HepG2 (cell line): Measurements from ENCODE around the gene SLCO3A1. TPM values are rescaled to one million over a fixed set of nuclear protein-coding genes. Genes with fewer than 3 reads are reported as not detected.

Source experiments
- ATAC-seq: fragments of 200-7000 bp; cut with Tn5 transposase; 3 replicates; pipeline ENCODE4 v1.9.1; 2020; ENCODE audit warnings: mild to moderate bottlenecking, moderate library complexity
- BruUV-seq: library from RNA; stranded (reverse); fragments of 400-500 nt; replicated peaks from 2 replicates; lab custom pipeline; 2021; lab: Mats Ljungman, UMichigan
- CTCF ChIA-PET: fragments of 300-600 bp; formaldehyde crosslinking; extraction: SDS; loops from one replicate; lab custom pipeline; 2021; ENCODE audit warnings: low total read pairs, inconsistent platforms, low intra/inter-chr PET ratio; lab: Yijun Ruan, JAX
- POLR2A ChIA-PET: fragments of 350-600 bp; sonication (Branson Sonifier 250); formaldehyde crosslinking; loops from one replicate; lab custom pipeline; 2020; ENCODE audit warnings: antibody characterized with exemption, inconsistent platforms; lab: Yijun Ruan, JAX
- DNase-seq: peaks from one replicate; pipeline ENCODE4 v3.0.0-alpha.2; 2015; ENCODE audit warnings: low spot score
- FAIRE-seq: peaks from 3 replicates; lab custom pipeline; 2011; peaks lifted over from hg19 to GRCh38; lab: Jason Lieb, UNC
- H2AFZ ChIP-seq: one replicate; pipeline ENCODE4 v1.6.1; 2011; ENCODE audit warnings: low read length, inconsistent platforms
- H3K27ac ChIP-seq: fragments of 300-600 bp; 3 replicates; pipeline ENCODE4 v1.8.0; 2011; ENCODE audit warnings: mixed run types, mild to moderate bottlenecking, mixed read lengths, low read length, inconsistent platforms; ENCODE audit not compliant: insufficient read depth; ENCODE audit errors: extremely low read length
- H3K27me3 ChIP-seq, 2 experiments: fragments of 200-600 bp in 1 of 2; 2 replicates in 1 of 2; 3 replicates in 1 of 2; pipeline versions ENCODE4 v1.6.0 to v1.8.0; 2011; ENCODE audit warnings: low read length in 2 of 2, mild to moderate bottlenecking in 2 of 2, moderate library complexity in 2 of 2, inconsistent platforms in 1 of 2; ENCODE audit not compliant: insufficient read depth in 2 of 2, control insufficient read depth in 1 of 2
- H3K36me3 ChIP-seq, 2 experiments: fragments of 200-600 bp in 1 of 2; replicated peaks in 1 of 2; 2 replicates in 1 of 2; 3 replicates in 1 of 2; pipeline versions ENCODE4 v1.5.1 to v1.8.0; 2011; ENCODE audit warnings: low read length in 2 of 2, inconsistent platforms in 1 of 2; ENCODE audit not compliant: insufficient read depth in 2 of 2, control insufficient read depth in 1 of 2
- H3K4me1 ChIP-seq: 2 replicates; pipeline ENCODE4 v1.5.1; 2012; ENCODE audit warnings: low read length, inconsistent platforms; ENCODE audit not compliant: insufficient read depth
- H3K4me2 ChIP-seq: 2 replicates; pipeline ENCODE4 v1.6.0; 2011; ENCODE audit warnings: low read depth, low read length, inconsistent platforms
- H3K4me3 ChIP-seq, 3 experiments: fragments of 200-600 bp in 1 of 3; sonication (generic), shearing (Covaris generic) in 1 of 3; replicated peaks in 1 of 3; 2 replicates each; pipeline ENCODE4 v1.5.1; 2011 to 2016; ENCODE audit warnings: low read length in 3 of 3, inconsistent platforms in 2 of 3, low read depth in 2 of 3, mild to moderate bottlenecking in 2 of 3, control low read depth in 1 of 3, mixed read lengths in 1 of 3; ENCODE audit not compliant: insufficient read depth in 1 of 3
- H3K79me2 ChIP-seq: one replicate; pipeline ENCODE4 v1.6.1; 2011; ENCODE audit warnings: low read length, inconsistent platforms; ENCODE audit not compliant: insufficient read depth
- H3K9ac ChIP-seq: 2 replicates; pipeline ENCODE4 v1.6.0; 2011; ENCODE audit warnings: mild to moderate bottlenecking, low read depth, low read length, inconsistent platforms; ENCODE audit not compliant: insufficient read depth
- H3K9me3 ChIP-seq: 2 replicates; pipeline ENCODE4 v1.5.1; 2012; ENCODE audit warnings: mild to moderate bottlenecking, low read length
- H4K20me1 ChIP-seq: 2 replicates; pipeline ENCODE4 v1.6.0; 2011; ENCODE audit warnings: inconsistent platforms, mild to moderate bottlenecking, low read length, moderate library complexity; ENCODE audit not compliant: insufficient read depth
- AKNA ChIP-seq: sonication (generic); formaldehyde crosslinking; IDR thresholded peaks from 2 replicates; pipeline ENCODE4 v1.4.0; 2020; ENCODE audit warnings: missing genetic modification reagents, borderline replicate concordance
- KMT2B ChIP-seq: IDR thresholded peaks from 2 replicates; pipeline ENCODE4 v1.6.1; 2016; ENCODE audit warnings: missing genetic modification reagents, missing compliant biosample characterization
- NONO ChIP-seq, 2 experiments: fragments of 450-650 bp in 1 of 2; sonication (generic) in 1 of 2; formaldehyde crosslinking in 1 of 2; IDR thresholded peaks in 1 of 2; conservative IDR thresholded peaks in 1 of 2; 2 replicates each; pipeline versions ENCODE4 v1.6.1 to v1.8.0; 2017 to 2022; ENCODE audit warnings: mild to moderate bottlenecking in 1 of 2, missing genetic modification reagents in 1 of 2, moderate library complexity in 1 of 2
- SAP130 ChIP-seq: IDR thresholded peaks from 2 replicates; pipeline ENCODE4 v1.6.1; 2016; ENCODE audit warnings: low read depth
- SUZ12 ChIP-seq: fragments of 150-350 bp; IDR thresholded peaks from 2 replicates; pipeline ENCODE4 v1.6.1; 2014; ENCODE audit warnings: low read depth, low read length
- ZNF12 ChIP-seq: sonication (generic); formaldehyde crosslinking; IDR thresholded peaks from 2 replicates; pipeline ENCODE4 v1.5.0; 2020; ENCODE audit warnings: missing genetic modification reagents
- ZNF136 ChIP-seq: sonication (generic); formaldehyde crosslinking; IDR thresholded peaks from 2 replicates; pipeline ENCODE4 v1.8.1; 2022; ENCODE audit warnings: low read depth, mild to moderate bottlenecking, moderate library complexity, missing genetic modification reagents
- ZNF34 ChIP-seq: sonication (generic); formaldehyde crosslinking; IDR thresholded peaks from 2 replicates; pipeline ENCODE4 v1.4.0; 2020; ENCODE audit warnings: mild to moderate bottlenecking, missing genetic modification reagents, borderline replicate concordance
- ZNF713 ChIP-seq: sonication (generic); formaldehyde crosslinking; IDR thresholded peaks from 2 replicates; pipeline ENCODE4 v1.4.0; 2020; ENCODE audit warnings: mild to moderate bottlenecking, missing genetic modification reagents
- ZNF879 ChIP-seq: sonication (generic); formaldehyde crosslinking; IDR thresholded peaks from 2 replicates; pipeline ENCODE4 v1.8.1; 2023; ENCODE audit warnings: missing genetic modification reagents
- WGBS: methylation state at CpG from one replicate; pipeline ENCODE4 v1.1.6; 2017; ENCODE audit warnings: low lambda C conversion rate; 5-methylcytosine and 5-hydroxymethylcytosine counted together
- in situ Hi-C: cut with HindIII; loops from 2 replicates; pipeline ENCODE4 v1.10.0; 2017; ENCODE audit warnings: low pct_unique_long_range_greater_than_20kb; ENCODE audit not compliant: extremely low pct_ligation_motif_present
- intact Hi-C: fragments of 100-400 bp; cut with micrococcal nuclease; formaldehyde crosslinking; loops from one replicate; pipeline ENCODE4 v1.10.0; 2022; ENCODE audit not compliant: unreplicated experiment
- polyA plus RNA-seq, 8 experiments: library from polyadenylated mRNA; depleted of rRNA in 3 of 8; stranded (reverse) in 7 of 8; unstranded in 1 of 8; fragments of >200 nt; fragmentation: Illumina TruSeq in 4 of 8; extraction: Trizol in 4 of 8; gene quantifications; 2 replicates each; pipeline versions ENCODE4 v1.2.1 to v1.2.3, GENCODE V29; 2011 to 2016; ENCODE audit warnings: low read depth in 4 of 8, missing spikeins in 1 of 8, mixed read lengths in 1 of 8; ENCODE audit not compliant: insufficient read depth in 1 of 8
- total RNA-seq, 5 experiments: library from RNA; depleted of rRNA; stranded (reverse); fragments of >200 nt; fragmentation: Illumina TruSeq; extraction: Trizol; gene quantifications; 2 replicates each; pipeline ENCODE4 v1.2.3, GENCODE V29; 2016; ENCODE audit warnings: low read depth in 1 of 5
- TF ChIP-seq, protein P1 (sequence below): sonication (generic); formaldehyde crosslinking; IDR thresholded peaks from 2 replicates; pipeline ENCODE4 v1.5.0; 2020; ENCODE audit warnings: mild to moderate bottlenecking, missing genetic modification reagents
- TF ChIP-seq, protein P2 (sequence below): sonication (generic); formaldehyde crosslinking; IDR thresholded peaks from 2 replicates; pipeline ENCODE4 v1.5.1; 2020; ENCODE audit warnings: missing genetic modification reagents, mild to moderate bottlenecking, borderline replicate concordance

Gene SLCO3A1
- total and polyA plus RNA-seq, 2 of the 13 experiments (the other 11 are each of a cell fraction or from before 2014, with no cell fraction given) = 0.02 TPM; not detected in 1

GRCh38 chr15:91887921-91888373 is 34.4 kb downstream of the SLCO3A1 start (continued):
- TF ChIP-seq AKNA (CRISPR knock-in tag) = no peak
- no peak for TF ChIP-seq ZNF713 (CRISPR knock-in tag)
- TF ChIP-seq, protein P1, sequence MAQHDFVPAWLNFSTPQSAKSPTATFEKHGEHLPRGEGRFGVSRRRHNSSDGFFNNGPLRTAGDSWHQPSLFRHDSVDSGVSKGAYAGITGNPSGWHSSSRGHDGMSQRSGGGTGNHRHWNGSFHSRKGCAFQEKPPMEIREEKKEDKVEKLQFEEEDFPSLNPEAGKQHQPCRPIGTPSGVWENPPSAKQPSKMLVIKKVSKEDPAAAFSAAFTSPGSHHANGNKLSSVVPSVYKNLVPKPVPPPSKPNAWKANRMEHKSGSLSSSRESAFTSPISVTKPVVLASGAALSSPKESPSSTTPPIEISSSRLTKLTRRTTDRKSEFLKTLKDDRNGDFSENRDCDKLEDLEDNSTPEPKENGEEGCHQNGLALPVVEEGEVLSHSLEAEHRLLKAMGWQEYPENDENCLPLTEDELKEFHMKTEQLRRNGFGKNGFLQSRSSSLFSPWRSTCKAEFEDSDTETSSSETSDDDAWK (CRISPR knock-in tag) = no peak

- WGBS = 7% methylated on average over 2 of the region's 2 CpGs
- H3K4me3 ChIP-seq = no peak overlapping the region
- BruUV-seq = no TSS peak
- H3K27me3 ChIP-seq = no peaks in the 10 kb centered on the region; a peak in 1 of 5 replicates
- no peaks in the 10 kb centered on the region for H4K20me1 ChIP-seq
- H3K27ac ChIP-seq = no peak overlapping the region
- ATAC-seq (no peak), FAIRE-seq (no peak), DNase-seq (no peak)
- no peaks in the 10 kb centered on the region for H3K79me2 ChIP-seq
- intact Hi-C loops (no loop called here), in situ Hi-C loops (no loop called here)
- ChIA-PET CTCF (no interaction called here), POLR2A (no interaction called here)
- no peaks in the 10 kb centered on the region for H3K4me1 ChIP-seq
- H3K36me3 ChIP-seq = no peaks in the 10 kb centered on the region
- H3K4me2 ChIP-seq = no peak overlapping the region
- H2AFZ ChIP-seq = no peak overlapping the region
- H3K9me3 ChIP-seq = no peaks in the 10 kb centered on the region
- no peak overlapping the region for H3K9ac ChIP-seq
- TF ChIP-seq ZNF879 (CRISPR knock-in tag) = no peak
- TF ChIP-seq SUZ12 = no peak
- no peak for TF ChIP-seq ZNF136 (CRISPR knock-in tag)
- TF ChIP-seq NONO (IDR thresholded peaks at IDR 0.05) = no peak
- TF ChIP-seq NONO (CRISPR knock-in tag; conservative IDR thresholded peaks at IDR 0.05) = no peak
- TF ChIP-seq, protein P1 (CRISPR knock-in tag) = no peak
- no peak for TF ChIP-seq SAP130
- TF ChIP-seq, protein P2, sequence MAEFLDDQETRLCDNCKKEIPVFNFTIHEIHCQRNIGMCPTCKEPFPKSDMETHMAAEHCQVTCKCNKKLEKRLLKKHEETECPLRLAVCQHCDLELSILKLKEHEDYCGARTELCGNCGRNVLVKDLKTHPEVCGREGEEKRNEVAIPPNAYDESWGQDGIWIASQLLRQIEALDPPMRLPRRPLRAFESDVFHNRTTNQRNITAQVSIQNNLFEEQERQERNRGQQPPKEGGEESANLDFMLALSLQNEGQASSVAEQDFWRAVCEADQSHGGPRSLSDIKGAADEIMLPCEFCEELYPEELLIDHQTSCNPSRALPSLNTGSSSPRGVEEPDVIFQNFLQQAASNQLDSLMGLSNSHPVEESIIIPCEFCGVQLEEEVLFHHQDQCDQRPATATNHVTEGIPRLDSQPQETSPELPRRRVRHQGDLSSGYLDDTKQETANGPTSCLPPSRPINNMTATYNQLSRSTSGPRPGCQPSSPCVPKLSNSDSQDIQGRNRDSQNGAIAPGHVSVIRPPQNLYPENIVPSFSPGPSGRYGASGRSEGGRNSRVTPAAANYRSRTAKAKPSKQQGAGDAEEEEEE (CRISPR knock-in tag) = no peak
- TF ChIP-seq ZNF12 = no peak
- no peak for TF ChIP-seq KMT2B (CRISPR knock-in tag)
- TF ChIP-seq ZNF34 (CRISPR knock-in tag) = no peak
Measured at GRCh38 chr15:91889111-91889815, 35.8 kb downstream of the SLCO3A1 start.
